ENCODE measurements around the gene GNB1L. TPM values are rescaled to one million over a fixed set of nuclear protein-coding genes. Genes with fewer than 3 reads are reported as not detected.

GNB1L gene
- total RNA-seq, 1 donor from 2014 or later, result 3.0 TPM

DNA sequence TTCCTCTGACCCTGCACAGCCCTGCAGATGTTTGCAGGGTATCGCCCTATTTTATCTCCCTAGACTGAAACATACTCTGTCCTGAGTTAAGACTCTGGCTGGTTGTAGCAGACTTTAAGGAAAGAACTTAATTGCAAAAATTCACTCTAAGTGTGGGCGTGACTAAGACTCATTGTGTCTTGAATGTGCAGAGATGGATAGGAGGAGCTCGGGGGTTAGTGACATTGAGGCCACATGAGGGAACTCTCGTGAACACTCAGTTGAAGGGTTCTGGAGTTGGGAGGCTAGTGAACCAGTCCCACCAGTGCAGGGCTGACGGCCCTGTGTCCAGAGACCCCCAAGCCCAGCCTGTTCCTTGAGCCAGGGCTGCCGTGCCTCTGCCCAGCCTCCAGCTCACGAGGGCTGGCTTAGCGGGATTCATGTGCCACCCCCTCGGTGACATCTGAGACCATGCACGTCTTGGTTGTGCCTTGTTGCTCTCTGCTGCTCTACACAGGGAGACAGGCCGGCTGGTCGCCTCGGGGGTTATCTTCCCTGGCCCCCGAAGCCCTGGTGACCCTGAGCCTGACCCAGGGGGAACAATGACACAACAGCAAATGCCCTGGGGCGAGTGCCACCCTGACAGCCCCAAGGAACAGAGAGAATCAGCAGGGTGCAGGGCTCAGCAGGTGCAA is 105.5 kb downstream of the GNB1L start:
- Mint-ChIP-seq H3K27ac (no peak overlapping the region), H3K4me3 (no peak overlapping the region)

DNA sequence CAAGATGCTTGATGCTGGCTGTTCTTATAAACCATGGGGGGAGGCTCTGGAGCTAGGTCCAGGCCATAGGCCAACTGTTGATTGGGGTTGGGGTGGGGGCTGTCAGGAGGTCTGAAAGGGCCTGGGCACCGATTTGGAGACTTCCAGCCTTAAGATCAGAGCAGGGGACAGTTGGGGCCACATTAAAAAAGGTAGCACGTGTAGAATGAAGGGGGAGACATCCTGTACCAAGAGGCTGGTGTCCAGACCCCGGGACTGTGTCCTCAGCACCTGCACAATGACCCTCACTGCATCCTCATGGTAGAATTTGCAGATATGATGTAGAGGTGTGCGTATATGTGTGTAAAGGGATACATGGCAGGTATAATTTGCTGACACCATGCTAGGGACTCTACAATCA is 106.5 kb downstream of the GNB1L start:
- Histone ChIP-seq H3K4me1 (peaks cover 12% of the 10 kb centered on the region), H3K27ac (no peak overlapping the region), H4K20me1 (ENCODE audit: low read depth) (no peaks in the 10 kb centered on the region), H2AFZ (replicated peaks) (no peak overlapping the region), H3K4me2 (no peak overlapping the region), H3K36me3 (no peaks in the 10 kb centered on the region), H3K79me2 (ENCODE audit: low read depth) (no peaks in the 10 kb centered on the region), H3K9ac (no peak overlapping the region), H3K9me3 (ENCODE audit: low read depth) (no peaks in the 10 kb centered on the region), H3K4me3 (no peak overlapping the region), H3K27me3 (peaks cover 29% of the 10 kb centered on the region), H3F3A (ENCODE audit: low read depth) (peaks cover 4% of the 10 kb centered on the region)
- peaks cover 18% of the 10 kb centered on the region for H3K27me3 Mint-ChIP-seq (ENCODE audit: insufficient read depth, low read depth)
- peaks cover 4% of the 10 kb centered on the region for H3K4me1 Mint-ChIP-seq
- TF ChIP-seq EZH2phosphoT487 (IDR thresholded peaks at IDR 0.05), result no peak
- TF ChIP-seq CTCF (IDR thresholded peaks at IDR 0.05), result no peak
- TF ChIP-seq EZH2 (IDR thresholded peaks at IDR 0.05), result no peak
- DNase-seq (ENCODE audit: low spot score), result no peak
- H3K9me3 Mint-ChIP-seq, result no peaks in the 10 kb centered on the region
- H3K4me3 Mint-ChIP-seq, result no peak overlapping the region
- H3K27ac Mint-ChIP-seq, result no peak overlapping the region
- no peaks in the 10 kb centered on the region for H3K36me3 Mint-ChIP-seq

More for the DNA sequence above, 105.5 kb downstream of the GNB1L start:
- DNase-seq (ENCODE audit: low spot score), result no peak
- H2AFZ ChIP-seq (replicated peaks), result no peak overlapping the region
- no peak overlapping the region for H3K9ac ChIP-seq
- H3F3A ChIP-seq (ENCODE audit: low read depth), result peaks cover 4% of the 10 kb centered on the region
- Mint-ChIP-seq H3K9me3 (no peaks in the 10 kb centered on the region), H3K27me3 (ENCODE audit: insufficient read depth, low read depth) (peaks cover 28% of the 10 kb centered on the region), H3K4me1 (peaks cover 4% of the 10 kb centered on the region), H3K36me3 (no peaks in the 10 kb centered on the region)
- peaks cover 39% of the 10 kb centered on the region for H3K27me3 ChIP-seq
- H3K36me3 ChIP-seq, result no peaks in the 10 kb centered on the region
- no peak overlapping the region for H3K27ac ChIP-seq
- no peak for TF ChIP-seq EZH2 (IDR thresholded peaks at IDR 0.05)
- TF ChIP-seq EZH2phosphoT487 (IDR thresholded peaks at IDR 0.05), result no peak
- TF ChIP-seq CTCF (IDR thresholded peaks at IDR 0.05), result no peak
- peaks cover under 1% of the 10 kb centered on the region for H4K20me1 ChIP-seq (ENCODE audit: low read depth)
- peaks cover 12% of the 10 kb centered on the region for H3K4me1 ChIP-seq
- no peaks in the 10 kb centered on the region for H3K9me3 ChIP-seq (ENCODE audit: low read depth)
- no peak overlapping the region for H3K4me3 ChIP-seq
- H3K79me2 ChIP-seq (ENCODE audit: low read depth), result no peaks in the 10 kb centered on the region
- no peak overlapping the region for H3K4me2 ChIP-seq

DNA sequence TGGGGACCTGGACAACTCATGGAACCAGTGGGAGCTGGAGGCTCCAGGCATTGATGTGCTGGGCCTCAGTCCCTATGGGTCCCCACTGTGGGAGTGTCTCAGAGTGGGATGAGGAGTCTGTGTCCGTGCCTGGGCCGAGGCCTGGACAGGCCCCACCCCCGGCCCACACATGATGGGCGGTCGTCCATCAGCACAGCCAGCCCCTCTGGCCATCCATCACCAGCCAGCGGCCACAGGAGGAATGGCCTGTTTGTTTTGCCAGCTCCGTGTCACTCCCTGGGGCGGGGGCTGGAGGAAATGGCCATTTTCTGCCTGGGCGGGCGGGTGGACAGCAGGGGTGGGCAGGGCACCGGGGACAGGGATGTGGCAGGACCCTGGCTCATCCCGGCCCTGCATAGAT is 107.1 kb downstream of the GNB1L start:
- Histone ChIP-seq H2AFZ (replicated peaks) (no peak overlapping the region), H3K27me3 (peaks cover 23% of the 10 kb centered on the region), H3K4me2 (no peak overlapping the region), H3K36me3 (no peaks in the 10 kb centered on the region), H3K9ac (no peak overlapping the region), H4K20me1 (ENCODE audit: low read depth) (no peaks in the 10 kb centered on the region), H3K4me1 (peaks cover 12% of the 10 kb centered on the region), H3F3A (ENCODE audit: low read depth) (peaks cover 4% of the 10 kb centered on the region), H3K9me3 (ENCODE audit: low read depth) (no peaks in the 10 kb centered on the region), H3K4me3 (no peak overlapping the region), H3K79me2 (ENCODE audit: low read depth) (no peaks in the 10 kb centered on the region), H3K27ac (no peak overlapping the region)
- Mint-ChIP-seq H3K27ac (no peak overlapping the region), H3K9me3 (no peaks in the 10 kb centered on the region), H3K27me3 (ENCODE audit: insufficient read depth, low read depth) (peaks cover 13% of the 10 kb centered on the region), H3K36me3 (no peaks in the 10 kb centered on the region), H3K4me3 (no peak overlapping the region), H3K4me1 (peaks cover 4% of the 10 kb centered on the region)
- no peak for TF ChIP-seq CTCF (IDR thresholded peaks at IDR 0.05)
- no peak for DNase-seq (ENCODE audit: low spot score)

Data from neural progenitor cell (in vitro differentiated cells).